H1 (cell line): ENCODE measurements around the gene DGKH. TPM values are rescaled to one million over a fixed set of nuclear protein-coding genes. Genes with fewer than 3 reads are reported as not detected.

ENCODE experiments used
- CTCF ChIA-PET: fragments of 300-600 bp; sonication (Branson Sonifier 250); formaldehyde crosslinking; loops from one replicate; lab custom pipeline; 2021; ENCODE audit not compliant: partially characterized antibody; lab: Charles Lee
- POLR2A ChIA-PET: fragments of 300-600 bp; sonication (Branson Sonifier 250); formaldehyde crosslinking; loops from one replicate; lab custom pipeline; 2021; ENCODE audit warnings: inconsistent platforms; ENCODE audit not compliant: partially characterized antibody; lab: Charles Lee
- DNase-seq, 2 experiments: peaks; one replicate each; pipeline versions ENCODE4 v3.0.0 to v3.0.0-alpha.2; 2010 to 2022; ENCODE audit warnings: low spot score in 2 of 2, low read depth in 1 of 2, mixed read lengths in 1 of 2
- FAIRE-seq: peaks from 2 replicates; lab custom pipeline; 2011; peaks lifted over from hg19 to GRCh38; lab: Jason Lieb, UNC
- H2AFZ ChIP-seq: 2 replicates; pipeline ENCODE4 v1.8.1; 2012; ENCODE audit warnings: low read length, inconsistent platforms
- H2AK5ac ChIP-seq: 2 replicates; pipeline ENCODE4 v1.6.1; 2013; ENCODE audit warnings: low read depth, low read length
- H2BK120ac ChIP-seq: replicated peaks from 2 replicates; pipeline ENCODE3; 2013; ENCODE audit warnings: low read depth, low read length, inconsistent platforms
- H2BK12ac ChIP-seq: 2 replicates; pipeline ENCODE4 v1.6.1; 2013; ENCODE audit warnings: low read depth, low read length
- H2BK15ac ChIP-seq: 2 replicates; pipeline ENCODE4 v1.6.1; 2013; ENCODE audit warnings: low read length
- H2BK20ac ChIP-seq: 2 replicates; pipeline ENCODE4 v1.6.1; 2013; ENCODE audit warnings: low read length
- H2BK5ac ChIP-seq: 2 replicates; pipeline ENCODE4 v1.6.1; 2013; ENCODE audit warnings: low read depth, low read length
- H3K14ac ChIP-seq: 2 replicates; pipeline ENCODE4 v1.6.1; 2013; ENCODE audit warnings: inconsistent platforms; ENCODE audit not compliant: insufficient read length
- H3K18ac ChIP-seq: 2 replicates; pipeline ENCODE4 v1.6.1; 2013; ENCODE audit warnings: low read length; ENCODE audit errors: extremely low read depth
- H3K23ac ChIP-seq: 2 replicates; pipeline ENCODE4 v1.6.1; 2013; ENCODE audit warnings: inconsistent platforms; ENCODE audit not compliant: insufficient read length
- H3K23me2 ChIP-seq: 2 replicates; pipeline ENCODE4 v1.6.1; 2013; ENCODE audit warnings: low read depth, low read length
- H3K27ac ChIP-seq: 2 replicates; pipeline ENCODE4 v1.6.1; 2011; ENCODE audit warnings: low read depth, low read length, inconsistent platforms
- H3K27me3 ChIP-seq, 4 experiments: replicated peaks in 1 of 4; 1 replicate in 1 of 4; 2 replicates in 3 of 4; pipeline versions ENCODE4 v1.6.1 to v1.8.1; 2011 to 2013; ENCODE audit warnings: low read length in 3 of 4, mild to moderate bottlenecking in 3 of 4, inconsistent platforms in 2 of 4, mixed read lengths in 2 of 4, moderate library complexity in 1 of 4; ENCODE audit not compliant: control insufficient read depth in 3 of 4, insufficient read depth in 3 of 4; ENCODE audit errors: extremely low read depth in 1 of 4
- H3K36me3 ChIP-seq, 4 experiments: 2 replicates each; pipeline versions ENCODE4 v1.6.1 to v1.8.1; 2011 to 2013; ENCODE audit warnings: mild to moderate bottlenecking in 4 of 4, low read length in 3 of 4, moderate library complexity in 2 of 4, control low read depth in 1 of 4, inconsistent platforms in 1 of 4; ENCODE audit not compliant: insufficient read depth in 4 of 4, control insufficient read depth in 2 of 4
- H3K4ac ChIP-seq: replicated peaks from 2 replicates; pipeline ENCODE3; 2013; ENCODE audit warnings: low read length, low read depth, mixed read lengths, inconsistent platforms; ENCODE audit not compliant: insufficient read length
- H3K4me1 ChIP-seq, 4 experiments: replicated peaks in 1 of 4; 1 replicate in 1 of 4; 2 replicates in 3 of 4; pipeline versions ENCODE4 v1.6.1 to v1.8.1; 2011 to 2013; ENCODE audit warnings: low read length in 3 of 4, inconsistent platforms in 2 of 4, mixed read lengths in 1 of 4; ENCODE audit not compliant: insufficient read depth in 4 of 4, control insufficient read depth in 3 of 4
- H3K4me2 ChIP-seq, 2 experiments: 2 replicates each; pipeline versions ENCODE4 v1.6.1 to v1.8.1; 2011 to 2013; ENCODE audit warnings: low read depth in 2 of 2, low read length in 2 of 2, control low read depth in 1 of 2, inconsistent platforms in 1 of 2, mild to moderate bottlenecking in 1 of 2; ENCODE audit not compliant: insufficient read depth in 1 of 2
- H3K4me3 ChIP-seq, 4 experiments: fragments of 200-600, 300-600 bp in 1 of 4; sonication (generic), shearing (Covaris generic), sonication (Bioruptor Twin) in 1 of 4; 2 replicates each; pipeline versions ENCODE4 v1.5.1 to v1.8.1; 2011 to 2016; ENCODE audit warnings: low read length in 4 of 4, low read depth in 3 of 4, control low read depth in 2 of 4, inconsistent platforms in 2 of 4, mild to moderate bottlenecking in 2 of 4, mixed read lengths in 1 of 4, moderate library complexity in 1 of 4; ENCODE audit not compliant: insufficient read depth in 2 of 4; ENCODE audit errors: extremely low read depth in 1 of 4
- H3K56ac ChIP-seq: replicated peaks from 2 replicates; pipeline ENCODE3; 2013; ENCODE audit warnings: low read depth, mild to moderate bottlenecking, mixed read lengths, low read length, inconsistent platforms; ENCODE audit not compliant: insufficient read length
- H3K79me1 ChIP-seq: 2 replicates; pipeline ENCODE4 v1.6.1; 2013; ENCODE audit warnings: low read depth, low read length, control low read depth
- H3K79me2 ChIP-seq, 2 experiments: 2 replicates each; pipeline versions ENCODE4 v1.6.1 to v1.8.1; 2012 to 2013; ENCODE audit warnings: low read length in 2 of 2, mild to moderate bottlenecking in 2 of 2, inconsistent platforms in 1 of 2; ENCODE audit not compliant: insufficient read depth in 2 of 2, control insufficient read depth in 1 of 2
- H3K9ac ChIP-seq, 4 experiments: replicated peaks in 1 of 4; 1 replicate in 1 of 4; 2 replicates in 3 of 4; pipeline versions ENCODE4 v1.6.1 to v1.8.1; 2011 to 2013; ENCODE audit warnings: low read depth in 3 of 4, low read length in 3 of 4, control low read depth in 2 of 4, mild to moderate bottlenecking in 2 of 4, moderate library complexity in 2 of 4, inconsistent platforms in 1 of 4; ENCODE audit errors: extremely low read depth in 1 of 4
- H3K9me3 ChIP-seq, 2 experiments: 2 replicates each; pipeline versions ENCODE4 v1.6.1 to v1.8.1; 2012 to 2013; ENCODE audit warnings: mild to moderate bottlenecking in 2 of 2, moderate library complexity in 2 of 2, control low read depth in 1 of 2, inconsistent platforms in 1 of 2, low read depth in 1 of 2, low read length in 1 of 2, mixed read lengths in 1 of 2; ENCODE audit not compliant: insufficient read depth in 2 of 2
- H4K20me1 ChIP-seq, 2 experiments: replicated peaks in 1 of 2; 2 replicates each; pipeline versions ENCODE3 to v1.8.1; 2011 to 2013; ENCODE audit warnings: inconsistent platforms in 2 of 2, low read length in 2 of 2, mild to moderate bottlenecking in 1 of 2; ENCODE audit not compliant: insufficient read depth in 2 of 2, control insufficient read depth in 1 of 2
- H4K5ac ChIP-seq: 2 replicates; pipeline ENCODE4 v1.6.1; 2013; ENCODE audit warnings: low read length, low read depth, mixed read lengths, inconsistent platforms; ENCODE audit not compliant: insufficient read length
- H4K8ac ChIP-seq: 2 replicates; pipeline ENCODE4 v1.8.0; 2013; ENCODE audit warnings: mild to moderate bottlenecking, moderate library complexity, low read length, inconsistent platforms; ENCODE audit not compliant: insufficient read depth; ENCODE audit errors: extremely low read depth
- H4K91ac ChIP-seq: replicated peaks from 2 replicates; pipeline ENCODE3; 2013; ENCODE audit warnings: low read length, mixed read lengths, inconsistent platforms; ENCODE audit not compliant: insufficient read length
- E2F6 ChIP-seq: IDR thresholded peaks from 2 replicates; pipeline ENCODE4 v1.6.1; 2012; ENCODE audit warnings: inconsistent platforms
- HDAC6 ChIP-seq: IDR thresholded peaks from one replicate; pipeline ENCODE4 v1.7.1; 2012; ENCODE audit warnings: low read depth, mild to moderate bottlenecking, inconsistent platforms, low read length, moderate library complexity
- KDM1A ChIP-seq: fragments of 200-600, 300-600 bp; sonication (generic); IDR thresholded peaks from 2 replicates; pipeline ENCODE4 v1.7.1; 2016; ENCODE audit warnings: mild to moderate bottlenecking, low read length, borderline replicate concordance
- NANOG ChIP-seq: IDR thresholded peaks from 2 replicates; pipeline ENCODE4 v1.6.1; 2011; ENCODE audit warnings: low read length, low read depth, mild to moderate bottlenecking, inconsistent platforms; ENCODE audit not compliant: insufficient read depth, poor library complexity, severe bottlenecking
- RNF2 ChIP-seq: fragments of 200-900, 300-1000 bp; sonication (generic); IDR thresholded peaks from 2 replicates; pipeline ENCODE4 v1.7.1; 2016; ENCODE audit warnings: borderline replicate concordance, low read depth, mild to moderate bottlenecking, antibody characterized with exemption, low read length; ENCODE audit not compliant: poor library complexity, severe bottlenecking; ENCODE audit errors: missing control alignments
- RXRA ChIP-seq: IDR thresholded peaks from 2 replicates; pipeline ENCODE4 v1.6.1; 2011; ENCODE audit warnings: low read depth, mild to moderate bottlenecking, low read length, moderate library complexity; ENCODE audit not compliant: insufficient read depth
- SAP30 ChIP-seq: fragments of 300-600 bp; sonication (generic); IDR thresholded peaks from 2 replicates; pipeline ENCODE4 v1.7.1; 2012; ENCODE audit warnings: low read length, moderate library complexity, mild to moderate bottlenecking, inconsistent platforms; ENCODE audit not compliant: insufficient read depth, insufficient replicate concordance
- SIRT6 ChIP-seq: IDR thresholded peaks from one replicate; pipeline ENCODE4 v1.7.1; 2012; ENCODE audit warnings: low read length, inconsistent platforms
- SIX5 ChIP-seq: IDR thresholded peaks from 2 replicates; pipeline ENCODE4 v1.6.1; 2011; ENCODE audit warnings: mild to moderate bottlenecking, low read depth, low read length
- TAF1 ChIP-seq: IDR thresholded peaks from 2 replicates; pipeline ENCODE4 v1.6.1; 2011; ENCODE audit warnings: mild to moderate bottlenecking, low read depth, low read length
- TEAD4 ChIP-seq: IDR thresholded peaks from 2 replicates; pipeline ENCODE4 v1.6.1; 2012; ENCODE audit warnings: low read depth, low read length, inconsistent platforms, mixed read lengths
- WGBS, 2 experiments: shearing (Covaris generic) in 1 of 2; methylation state at CpG; one replicate each; pipeline versions ENCODE4 v1.1.6 to v1.1.7; 2013 to 2015; ENCODE audit warnings: low lambda C conversion rate in 2 of 2, mixed read lengths in 2 of 2, inconsistent platforms in 1 of 2, low coverage in 1 of 2, missing lambda C conversion rate in 1 of 2; ENCODE audit not compliant: insufficient replicate concordance in 2 of 2, insufficient coverage in 1 of 2, insufficient read length in 1 of 2; ENCODE audit errors: extremely low coverage in 1 of 2, missing lambda C conversion rate in 1 of 2; 5-methylcytosine and 5-hydroxymethylcytosine counted together
- polyA plus RNA-seq, 7 experiments: library from polyadenylated mRNA; depleted of rRNA in 3 of 7; stranded (reverse) in 5 of 7; unstranded in 2 of 7; fragments of >200 nt in 5 of 7; fragments of 200-250 nt in 2 of 7; gene quantifications; 1 replicate in 5 of 7; 2 replicates in 1 of 7; 4 replicates in 1 of 7; pipeline versions ENCODE4 v1.2.1 to v1.2.3, GENCODE V29; 2011 to 2013; ENCODE audit warnings: missing spikeins in 2 of 7, mixed read lengths in 2 of 7
- total RNA-seq: library from RNA; stranded (reverse); fragmentation: NEBNext Ultra II Directional; extraction: Animal tissue kit (Norgen Biotek cat#: 25700); gene quantifications from 2 replicates; pipeline ENCODE4 v1.2.1, GENCODE V29; 2021
- TF ChIP-seq, protein P1 (sequence below): IDR thresholded peaks from 2 replicates; pipeline ENCODE4 v1.6.1; 2012; ENCODE audit warnings: inconsistent platforms

DGKH gene
- total and polyA plus RNA-seq, 2 of the 8 experiments (the other 6 are each of a cell fraction or from before 2014, with no cell fraction given), result 2.1 to 7.9 TPM

GRCh38 chr13:42109957-42110356 lies 61.5 kb downstream of the DGKH start:
- Histone ChIP-seq H4K91ac (no peak overlapping the region), H2AFZ (no peak overlapping the region), H3K23ac (no peak overlapping the region), H2BK20ac (no peak overlapping the region), H3K9me3 (no peaks in the 10 kb centered on the region), H3K9ac (no peak overlapping the region), H3K18ac (no peak overlapping the region), H4K5ac (no peak overlapping the region), H3K79me1 (0 out of 2 replicates have a peak, but pooled peaks cover 2% of the 10 kb centered on the region)
- CTCF ChIA-PET, result interaction anchor here (0.6 to 1.9 kb wide), 14 partner anchors 10 to 442 kb away, joined by 3 to 7 read pairs (median 4); no protein-coding TSS in a partner anchor
- FAIRE-seq, result no peak
- no peak for TF ChIP-seq NANOG
- TF ChIP-seq E2F6, result no peak
- TF ChIP-seq KDM1A, result no peak
- TF ChIP-seq TEAD4, result no peak
- no peak for TF ChIP-seq SAP30
- no peak for TF ChIP-seq SIRT6
- TF ChIP-seq RXRA, result no peak
- TF ChIP-seq SIX5, result no peak
- TF ChIP-seq, protein P1, sequence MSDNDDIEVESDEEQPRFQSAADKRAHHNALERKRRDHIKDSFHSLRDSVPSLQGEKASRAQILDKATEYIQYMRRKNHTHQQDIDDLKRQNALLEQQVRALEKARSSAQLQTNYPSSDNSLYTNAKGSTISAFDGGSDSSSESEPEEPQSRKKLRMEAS, result no peak
- TF ChIP-seq TAF1, result no peak
- no peak for TF ChIP-seq HDAC6
- TF ChIP-seq RNF2, result no peak
- TF ChIP-seq, all 59 proteins: peak for 0
- DNase-seq, result no peak
- H3K4me2 ChIP-seq, result no peak overlapping the region
- no peak overlapping the region for H2AK5ac ChIP-seq
- H2BK5ac ChIP-seq, result no peak overlapping the region
- H4K8ac ChIP-seq, result no peak overlapping the region
- no peak overlapping the region for H3K4ac ChIP-seq
- H4K20me1 ChIP-seq, result peaks cover 0 to 3% of the 10 kb centered on the region in 2 experiments
- no peak overlapping the region for H3K56ac ChIP-seq
- no peak overlapping the region for H3K14ac ChIP-seq
- no peak overlapping the region for H2BK120ac ChIP-seq
- no peak overlapping the region for H2BK15ac ChIP-seq
- H3K4me1 ChIP-seq, result peaks cover 0 to 5% (median 0%) of the 10 kb centered on the region in 4 experiments; a peak in 1 of 7 replicates
- H2BK12ac ChIP-seq, result no peak overlapping the region
- no peaks in the 10 kb centered on the region for H3K27me3 ChIP-seq
- H3K79me2 ChIP-seq, result 0 out of 4 replicates have a peak, but pooled peaks cover 0 to 2% of the 10 kb centered on the region in 2 experiments
- H3K27ac ChIP-seq, result no peak overlapping the region
- 100% methylated on average over 2 of the region's 2 CpGs; no CpG with 5 or more reads in 1 of the 2 experiments for WGBS, 2 experiments
- POLR2A ChIA-PET, result no interaction called here
- H3K36me3 ChIP-seq, result no peaks in the 10 kb centered on the region
- no peaks in the 10 kb centered on the region for H3K23me2 ChIP-seq
- no peak overlapping the region for H3K4me3 ChIP-seq
